Glomerular endothelial cell (primary cell): ENCODE results near the gene RBMS2. TPM values are rescaled to one million over a fixed set of nuclear protein-coding genes. Genes with fewer than 3 reads are reported as not detected.
"Not testable (repeated sequence)": the region's sequence is repeated elsewhere in the genome, so short reads cannot be mapped to it uniquely, and the experiment has no call there.

Source experiments
- DNase-seq: peaks from one replicate; pipeline ENCODE4 v3.0.0-alpha.2; 2011; ENCODE audit warnings: low read depth, low spot score; ENCODE audit errors: extremely low read depth
- total RNA-seq: library from RNA; depleted of rRNA; stranded (reverse); fragments of >200 nt; gene quantifications from 2 replicates; pipeline ENCODE4 v1.2.3, GENCODE V29; 2015

RBMS2 gene
- total RNA-seq, 1 donor from 2014 or later, result 75.8 TPM

GRCh38 chr12:56514014-56514318 is 7.7 kb upstream of the RBMS2 start:
- not testable (repeated sequence) for DNase-seq

GRCh38 chr12:56517854-56518253 is 3.8 kb upstream of the RBMS2 start:
- DNase-seq, result no peak

GRCh38 chr12:56518570-56518969 is 3.0 kb upstream of the RBMS2 start:
- DNase-seq, result no peak

- DNase-seq, result no peak
Measured at GRCh38 chr12:56520048-56520447, 1.6 kb upstream of the RBMS2 start.

GRCh38 chr12:56520506-56520905 is 1.1 kb upstream of the RBMS2 start:
- no peak for DNase-seq

GRCh38 chr12:56521209-56521589 is 421 bp upstream of the RBMS2 start:
- no peak for DNase-seq

- DNase-seq, result no peak
Measured at GRCh38 chr12:56522411-56523193, 982 bp downstream of the RBMS2 start.

GRCh38 chr12:56528846-56529245 is 7.2 kb downstream of the RBMS2 start:
- no peak for DNase-seq

- no peak for DNase-seq
Measured at GRCh38 chr12:56529656-56530055, 8.0 kb downstream of the RBMS2 start.

GRCh38 chr12:56530390-56531055 is 8.9 kb downstream of the RBMS2 start:
- DNase-seq, result no peak

GRCh38 chr12:56537546-56537945 is 15.9 kb downstream of the RBMS2 start:
- DNase-seq, result no peak

GRCh38 chr12:56541631-56542030 is 20.0 kb downstream of the RBMS2 start:
- no peak for DNase-seq

- DNase-seq, result no peak
Measured at GRCh38 chr12:56542164-56542563, 20.5 kb downstream of the RBMS2 start.

GRCh38 chr12:56545023-56545604 is 23.5 kb downstream of the RBMS2 start:
- DNase-seq, result no peak

- DNase-seq, result no peak
Measured at GRCh38 chr12:56546680-56547079, 25.1 kb downstream of the RBMS2 start.

GRCh38 chr12:56551070-56551469 is 29.4 kb downstream of the RBMS2 start:
- DNase-seq, result no peak

GRCh38 chr12:56565510-56566101 is 44.0 kb downstream of the RBMS2 start:
- DNase-seq, result peak; percentile 94

- DNase-seq, result no peak
Measured at GRCh38 chr12:56568146-56568545, 46.5 kb downstream of the RBMS2 start.

GRCh38 chr12:56571121-56571520 is 49.5 kb downstream of the RBMS2 start:
- no peak for DNase-seq

- no peak for DNase-seq
Measured at GRCh38 chr12:56572288-56572687, 50.7 kb downstream of the RBMS2 start.

GRCh38 chr12:56574210-56574609 is 52.6 kb downstream of the RBMS2 start:
- DNase-seq, result no peak

- not testable (repeated sequence) for DNase-seq
Measured at GRCh38 chr12:56577248-56577647, 55.6 kb downstream of the RBMS2 start.
